ENCODE results near the gene GYG2.

The GYG2 gene

DNA sequence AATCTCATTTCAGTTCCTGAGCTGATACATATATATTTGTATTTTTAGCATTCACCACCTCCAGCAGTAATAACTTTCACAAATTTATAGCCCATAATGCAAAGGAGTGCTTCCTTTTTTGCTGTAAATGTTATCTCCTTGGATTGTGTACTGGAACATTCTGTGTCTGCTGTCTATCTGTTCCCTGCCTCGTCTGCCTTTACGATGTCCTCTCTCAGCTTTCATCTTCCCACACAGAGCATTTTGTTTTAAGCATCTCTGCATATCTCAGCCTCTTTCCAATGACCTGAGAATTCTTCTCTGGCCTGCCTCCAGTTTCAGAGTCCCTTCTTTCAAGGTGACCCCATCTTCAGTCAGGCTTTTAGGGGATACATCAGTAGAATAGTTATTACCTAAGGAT is 43.1 kb downstream of the GYG2 start:
- Mint-ChIP-seq H3K4me1 (peaks cover 5% of the 10 kb centered on the region), H3K27me3 (ENCODE audit: low read depth, poor library complexity) (no peaks in the 10 kb centered on the region), H3K36me3 (ENCODE audit: low read depth) (peaks cover 96% of the 10 kb centered on the region), H3K27ac (no peak overlapping the region), H3K4me3 (no peak overlapping the region), H3K9me3 (peaks cover 67% of the 10 kb centered on the region)
- TF ChIP-seq, protein P1, sequence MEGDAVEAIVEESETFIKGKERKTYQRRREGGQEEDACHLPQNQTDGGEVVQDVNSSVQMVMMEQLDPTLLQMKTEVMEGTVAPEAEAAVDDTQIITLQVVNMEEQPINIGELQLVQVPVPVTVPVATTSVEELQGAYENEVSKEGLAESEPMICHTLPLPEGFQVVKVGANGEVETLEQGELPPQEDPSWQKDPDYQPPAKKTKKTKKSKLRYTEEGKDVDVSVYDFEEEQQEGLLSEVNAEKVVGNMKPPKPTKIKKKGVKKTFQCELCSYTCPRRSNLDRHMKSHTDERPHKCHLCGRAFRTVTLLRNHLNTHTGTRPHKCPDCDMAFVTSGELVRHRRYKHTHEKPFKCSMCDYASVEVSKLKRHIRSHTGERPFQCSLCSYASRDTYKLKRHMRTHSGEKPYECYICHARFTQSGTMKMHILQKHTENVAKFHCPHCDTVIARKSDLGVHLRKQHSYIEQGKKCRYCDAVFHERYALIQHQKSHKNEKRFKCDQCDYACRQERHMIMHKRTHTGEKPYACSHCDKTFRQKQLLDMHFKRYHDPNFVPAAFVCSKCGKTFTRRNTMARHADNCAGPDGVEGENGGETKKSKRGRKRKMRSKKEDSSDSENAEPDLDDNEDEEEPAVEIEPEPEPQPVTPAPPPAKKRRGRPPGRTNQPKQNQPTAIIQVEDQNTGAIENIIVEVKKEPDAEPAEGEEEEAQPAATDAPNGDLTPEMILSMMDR (IDR thresholded peaks at IDR 0.05) = no peak
- DNase-seq = no peak

DNA sequence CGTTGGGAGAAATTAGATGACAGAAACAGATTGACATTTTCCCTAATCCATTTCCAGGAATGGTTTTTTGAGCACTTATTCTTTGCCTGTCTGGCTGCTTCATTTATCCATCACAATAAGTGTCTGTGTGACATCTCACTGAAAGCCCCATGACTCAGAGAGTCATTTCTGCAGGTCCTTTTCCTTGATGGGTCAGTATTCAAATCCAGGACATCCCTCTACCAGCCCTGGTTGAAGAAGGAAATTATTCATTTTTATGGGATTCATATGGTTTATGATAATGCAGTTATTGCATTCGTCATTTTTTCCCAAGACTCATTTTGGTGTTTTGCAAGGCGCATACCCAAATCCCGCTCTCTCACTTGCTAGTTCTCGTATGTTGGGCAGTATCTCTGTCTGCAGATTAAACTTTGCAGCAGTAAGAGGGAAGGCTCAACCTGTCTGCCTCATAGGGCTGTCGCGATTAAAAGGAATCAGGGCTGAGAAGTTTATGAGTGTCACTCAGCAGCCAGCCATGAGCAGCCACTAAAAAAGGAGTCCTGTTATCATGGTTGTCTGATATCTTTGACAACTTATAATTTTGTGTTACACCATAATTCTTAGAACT is 44.0 kb downstream of the GYG2 start:
- TF ChIP-seq, protein P1 (IDR thresholded peaks at IDR 0.05) = no peak
- peaks cover 96% of the 10 kb centered on the region for H3K36me3 Mint-ChIP-seq (ENCODE audit: low read depth)
- no peak for DNase-seq
- no peaks in the 10 kb centered on the region for H3K4me1 Mint-ChIP-seq
- H3K4me3 Mint-ChIP-seq = no peak overlapping the region
- H3K9me3 Mint-ChIP-seq = peaks cover 62% of the 10 kb centered on the region
- peaks cover 4% of the 10 kb centered on the region for H3K27me3 Mint-ChIP-seq (ENCODE audit: low read depth, poor library complexity)
- peak overlapping the region; percentile 23 for H3K27ac Mint-ChIP-seq

DNA sequence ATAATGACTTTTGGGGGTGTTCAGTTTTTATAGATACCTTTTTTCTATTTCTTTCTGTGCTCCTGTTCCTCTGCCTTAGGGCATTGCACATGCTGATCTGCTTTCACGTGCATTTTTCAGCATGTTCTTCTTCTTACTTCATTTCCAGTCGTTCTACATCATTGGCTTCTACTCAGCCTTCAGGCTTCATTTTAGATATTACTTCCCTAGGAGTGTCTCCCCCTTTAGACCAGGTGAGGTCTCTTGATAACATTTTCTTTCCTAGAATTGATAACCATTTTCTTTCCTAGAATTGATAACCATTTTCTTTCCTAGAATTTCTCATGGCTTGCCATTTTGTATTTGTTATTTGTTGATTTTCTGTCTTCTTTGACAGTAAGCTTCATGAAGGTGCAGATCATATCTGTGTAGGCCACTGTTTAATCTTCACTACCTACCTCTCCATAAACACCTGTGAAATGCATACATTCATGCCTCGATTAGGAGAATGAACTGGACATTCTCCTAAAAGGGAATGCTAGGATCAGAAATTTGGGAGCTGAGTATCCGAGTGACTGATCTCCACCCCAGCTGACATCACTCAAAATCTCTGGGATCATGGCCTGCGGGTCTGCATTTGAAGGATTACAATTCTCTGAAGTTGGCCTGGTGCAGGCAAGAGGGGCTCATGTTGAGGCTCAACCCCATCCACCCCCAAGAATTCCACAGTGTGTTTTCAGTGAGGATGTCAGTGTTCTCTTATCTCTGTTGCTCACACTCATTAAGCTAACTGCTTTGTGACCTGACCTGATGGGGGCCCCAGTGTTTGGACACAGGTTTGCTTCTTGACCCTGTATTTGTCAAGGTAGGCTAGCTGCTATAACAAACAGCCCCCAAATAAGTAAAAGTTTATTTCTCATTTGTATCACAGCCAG is 45.7 kb downstream of the GYG2 start:
- no peaks in the 10 kb centered on the region for H3K4me1 Mint-ChIP-seq
- DNase-seq = no peak
- peaks cover 86% of the 10 kb centered on the region for H3K36me3 Mint-ChIP-seq (ENCODE audit: low read depth)
- TF ChIP-seq, protein P1 (IDR thresholded peaks at IDR 0.05) = no peak
- no peak overlapping the region for H3K27ac Mint-ChIP-seq
- H3K4me3 Mint-ChIP-seq = no peak overlapping the region
- peaks cover 55% of the 10 kb centered on the region for H3K9me3 Mint-ChIP-seq
- peaks cover 4% of the 10 kb centered on the region for H3K27me3 Mint-ChIP-seq (ENCODE audit: low read depth, poor library complexity)

DNA sequence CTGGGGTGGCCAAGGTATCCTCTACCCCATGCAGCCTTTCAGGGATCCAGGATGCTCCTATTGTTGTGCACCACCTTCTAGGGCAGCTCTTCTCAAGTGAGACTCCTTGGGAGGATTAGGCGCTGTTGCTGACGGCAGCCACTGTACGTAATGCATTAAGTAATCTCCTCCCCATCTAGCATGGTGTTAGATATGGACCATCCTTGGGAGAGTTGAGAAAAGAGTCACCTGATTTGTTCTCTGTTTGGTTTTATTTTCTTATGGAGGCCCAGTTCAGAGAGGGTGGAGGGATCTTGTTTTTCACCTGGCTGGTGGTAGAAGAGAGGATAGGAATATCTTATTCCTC is 46.4 kb downstream of the GYG2 start:
- H3K27me3 Mint-ChIP-seq (ENCODE audit: low read depth, poor library complexity) = peaks cover 4% of the 10 kb centered on the region
- peaks cover 49% of the 10 kb centered on the region for H3K9me3 Mint-ChIP-seq
- DNase-seq = no peak
- peaks cover 86% of the 10 kb centered on the region for H3K36me3 Mint-ChIP-seq (ENCODE audit: low read depth)
- H3K4me3 Mint-ChIP-seq = no peak overlapping the region
- TF ChIP-seq, protein P1 (IDR thresholded peaks at IDR 0.05) = no peak
- H3K27ac Mint-ChIP-seq = no peak overlapping the region
- H3K4me1 Mint-ChIP-seq = no peaks in the 10 kb centered on the region

DNA sequence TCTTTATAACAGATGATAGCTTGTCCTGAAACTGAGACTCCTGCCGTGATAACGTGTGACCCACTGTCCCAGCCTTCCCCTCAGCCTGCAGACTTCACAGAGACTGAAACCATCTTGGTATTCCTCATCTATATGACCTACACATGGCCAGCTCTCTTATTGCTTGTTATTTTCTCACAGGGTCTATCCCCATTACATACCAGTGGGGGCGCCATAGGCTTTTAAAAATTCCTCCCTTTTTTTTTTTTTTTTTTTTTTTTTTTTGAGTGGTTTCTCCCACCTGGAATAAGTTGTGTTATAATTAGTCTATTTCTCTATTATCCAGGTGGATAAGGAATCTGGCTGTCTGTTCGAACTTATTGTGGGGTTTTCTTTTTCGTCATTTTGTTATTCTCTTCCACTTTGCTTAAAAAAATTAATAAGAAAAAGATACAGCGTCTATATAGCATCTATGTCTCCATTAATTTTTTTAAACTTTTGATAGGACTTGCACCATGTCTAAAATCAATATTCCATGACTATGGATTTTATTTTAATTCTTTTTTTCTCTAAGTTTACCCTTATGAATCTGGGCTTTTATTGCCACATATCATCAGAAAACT is 47.2 kb downstream of the GYG2 start:
- no peak for DNase-seq
- peaks cover 86% of the 10 kb centered on the region for H3K36me3 Mint-ChIP-seq (ENCODE audit: low read depth)
- TF ChIP-seq, protein P1 (IDR thresholded peaks at IDR 0.05) = peak; percentile 46
- no peak overlapping the region for H3K4me3 Mint-ChIP-seq
- no peaks in the 10 kb centered on the region for H3K4me1 Mint-ChIP-seq
- H3K27me3 Mint-ChIP-seq (ENCODE audit: low read depth, poor library complexity) = peaks cover 4% of the 10 kb centered on the region
- no peak overlapping the region for H3K27ac Mint-ChIP-seq
- H3K9me3 Mint-ChIP-seq = peaks cover 43% of the 10 kb centered on the region

All from nephron progenitor cell (in vitro differentiated cells).